Measurements from ENCODE around the gene FBXW2. TPM values are rescaled to one million over a fixed set of nuclear protein-coding genes. Genes with fewer than 3 reads are reported as not detected.

FBXW2 gene
- total and polyA plus RNA-seq, 2 donors (not counting 3 experiments of a cell fraction or from before 2014, with no cell fraction given): 32.5 to 70.2 TPM

DNA sequence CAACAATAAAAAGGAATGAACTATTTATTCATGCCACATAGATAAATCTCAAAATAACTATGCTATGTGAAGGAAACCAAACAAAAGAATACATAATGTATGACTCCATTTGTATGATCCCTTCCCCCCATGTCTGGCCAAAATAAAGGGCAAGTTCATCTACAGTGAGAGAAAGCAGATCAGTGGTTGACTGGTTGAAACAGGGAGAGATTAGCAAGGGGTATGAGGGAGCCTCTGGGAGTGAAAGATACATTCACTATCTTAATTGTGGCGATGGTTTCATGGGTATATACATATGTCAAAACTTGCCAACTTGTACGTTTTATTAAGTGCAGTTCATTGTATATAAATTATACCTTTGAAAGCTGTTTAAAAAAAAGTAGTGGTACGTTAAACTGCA, 44.7 kb upstream of the FBXW2 start:
- H4K20me1 ChIP-seq (replicated peaks; ENCODE audit: control insufficient read depth, extremely low read depth, insufficient read depth, low read length): no peaks in the 10 kb centered on the region
- H2AFZ ChIP-seq (ENCODE audit: low read depth, low read length): no peak overlapping the region
- no peak for DNase-seq (ENCODE audit: low read depth, low spot score)
- no peaks in the 10 kb centered on the region for H3K36me3 ChIP-seq (ENCODE audit: control insufficient read depth in 2 of 2, extremely low read depth in 1 of 2, insufficient read depth in 2 of 2, low read length in 2 of 2)
- POLR2A ChIA-PET: no interaction called here
- TF ChIP-seq EZH2 (IDR thresholded peaks at IDR 0.05; ENCODE audit: borderline replicate concordance, low read depth, low read length, severe bottlenecking) (no peak), GATA2 (IDR thresholded peaks at IDR 0.05; ENCODE audit: insufficient read depth, insufficient read length, low read depth, low read length) (no peak), MYC (IDR thresholded peaks at IDR 0.05; ENCODE audit: low read depth, low read length) (no peak), FOS (IDR thresholded peaks at IDR 0.05; ENCODE audit: borderline replicate concordance, insufficient read depth, low read length) (no peak), JUN (IDR thresholded peaks at IDR 0.05; ENCODE audit: borderline replicate concordance, insufficient read depth, insufficient read length, low read depth) (no peak), POLR2AphosphoS5 (IDR thresholded peaks at IDR 0.05; ENCODE audit: insufficient read depth, low read depth, low read length) (no peak), POLR2A (IDR thresholded peaks at IDR 0.05; ENCODE audit: low read depth, low read length) (no peak)
- TF ChIP-seq, protein P1, sequence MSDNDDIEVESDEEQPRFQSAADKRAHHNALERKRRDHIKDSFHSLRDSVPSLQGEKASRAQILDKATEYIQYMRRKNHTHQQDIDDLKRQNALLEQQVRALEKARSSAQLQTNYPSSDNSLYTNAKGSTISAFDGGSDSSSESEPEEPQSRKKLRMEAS (IDR thresholded peaks at IDR 0.05; ENCODE audit: insufficient read depth, insufficient read length): no peak
- TF ChIP-seq, protein P2, sequence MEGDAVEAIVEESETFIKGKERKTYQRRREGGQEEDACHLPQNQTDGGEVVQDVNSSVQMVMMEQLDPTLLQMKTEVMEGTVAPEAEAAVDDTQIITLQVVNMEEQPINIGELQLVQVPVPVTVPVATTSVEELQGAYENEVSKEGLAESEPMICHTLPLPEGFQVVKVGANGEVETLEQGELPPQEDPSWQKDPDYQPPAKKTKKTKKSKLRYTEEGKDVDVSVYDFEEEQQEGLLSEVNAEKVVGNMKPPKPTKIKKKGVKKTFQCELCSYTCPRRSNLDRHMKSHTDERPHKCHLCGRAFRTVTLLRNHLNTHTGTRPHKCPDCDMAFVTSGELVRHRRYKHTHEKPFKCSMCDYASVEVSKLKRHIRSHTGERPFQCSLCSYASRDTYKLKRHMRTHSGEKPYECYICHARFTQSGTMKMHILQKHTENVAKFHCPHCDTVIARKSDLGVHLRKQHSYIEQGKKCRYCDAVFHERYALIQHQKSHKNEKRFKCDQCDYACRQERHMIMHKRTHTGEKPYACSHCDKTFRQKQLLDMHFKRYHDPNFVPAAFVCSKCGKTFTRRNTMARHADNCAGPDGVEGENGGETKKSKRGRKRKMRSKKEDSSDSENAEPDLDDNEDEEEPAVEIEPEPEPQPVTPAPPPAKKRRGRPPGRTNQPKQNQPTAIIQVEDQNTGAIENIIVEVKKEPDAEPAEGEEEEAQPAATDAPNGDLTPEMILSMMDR (IDR thresholded peaks at IDR 0.05; ENCODE audit: extremely low read depth in 1 of 2, insufficient read depth in 1 of 2, low read depth in 1 of 2, low read length in 2 of 2): no peak
- intact Hi-C loops (cut with micrococcal nuclease): no loop called here
- BruUV-seq (replicated peaks): no TSS peak
- H3K27ac ChIP-seq (ENCODE audit: insufficient read depth, low read depth, low read length): no peak overlapping the region
- H3K4me2 ChIP-seq (ENCODE audit: insufficient read depth, low read length): no peak overlapping the region
- H3K27me3 ChIP-seq (ENCODE audit: control insufficient read depth in 2 of 2, insufficient read depth in 2 of 2, low read length in 2 of 2): no peaks in the 10 kb centered on the region
- no peak for FAIRE-seq
- CTCF ChIA-PET: no interaction called here
- dilution Hi-C loops (cut with MboI; ENCODE audit: extremely low pct_ligation_motif_present, low sequenced_read_pairs): no loop called here
- no peak overlapping the region for H3K9ac ChIP-seq (replicated peaks; ENCODE audit: extremely low read depth, insufficient read depth, low read length)
- H3K79me2 ChIP-seq (ENCODE audit: control insufficient read depth, insufficient read depth, low read length): peaks cover 38% of the 10 kb centered on the region
- H3K9me1 ChIP-seq (replicated peaks; ENCODE audit: control insufficient read depth, extremely low read depth, insufficient read depth, low read length): no peaks in the 10 kb centered on the region
- no peaks in the 10 kb centered on the region for H3K9me3 ChIP-seq (replicated peaks; ENCODE audit: control insufficient read depth, insufficient read depth, low read length)
- no peak overlapping the region for H3K4me3 ChIP-seq (replicated peaks in 1 of 3; ENCODE audit: insufficient read depth in 1 of 3, low read depth in 1 of 3, low read length in 3 of 3)
- H3K4me1 ChIP-seq (ENCODE audit: control insufficient read depth, extremely low read depth, insufficient read depth, low read length): peaks cover 9% of the 10 kb centered on the region
